Parathyroid adenoma (tissue), 2 donors: ENCODE results near the gene FN3KRP.

Source experiments
- H2AFZ ChIP-seq: fragments of 300-600 bp; sonication (generic); one replicate; pipeline ENCODE4 v1.7.0; 2017; ENCODE audit warnings: antibody characterized with exemption, mild to moderate bottlenecking
- H3K27ac ChIP-seq: fragments of 300-600 bp; sonication (generic); one replicate; pipeline ENCODE4 v1.7.0; 2017
- H3K27me3 ChIP-seq: fragments of 300-600 bp; sonication (generic); one replicate; pipeline ENCODE4 v1.7.0; 2017; ENCODE audit warnings: low read length; ENCODE audit not compliant: control insufficient read depth, insufficient read depth
- H3K36me3 ChIP-seq: fragments of 300-600 bp; sonication (generic); one replicate; pipeline ENCODE4 v1.7.0; 2017; ENCODE audit warnings: low read length; ENCODE audit not compliant: control insufficient read depth, insufficient read depth
- H3K4me1 ChIP-seq: fragments of 300-600 bp; sonication (generic); one replicate; pipeline ENCODE4 v1.7.0; 2017; ENCODE audit warnings: control low read depth
- H3K4me2 ChIP-seq: fragments of 300-600 bp; sonication (generic); one replicate; pipeline ENCODE4 v1.7.0; 2017; ENCODE audit warnings: low read length
- H3K4me3 ChIP-seq: fragments of 300-600 bp; sonication (generic); one replicate; pipeline ENCODE4 v1.7.0; 2017; ENCODE audit warnings: low read depth, low read length
- H3K79me2 ChIP-seq: fragments of 300-600 bp; sonication (generic); one replicate; pipeline ENCODE4 v1.7.0; 2017; ENCODE audit warnings: control low read depth
- H3K9ac ChIP-seq: fragments of 300-600 bp; sonication (generic); one replicate; pipeline ENCODE4 v1.7.0; 2017; ENCODE audit warnings: mild to moderate bottlenecking
- H3K9me3 ChIP-seq: fragments of 300-600 bp; sonication (generic); one replicate; pipeline ENCODE4 v1.7.0; 2017; ENCODE audit warnings: low read length; ENCODE audit not compliant: control insufficient read depth
- TF ChIP-seq, protein P1 (sequence below): fragments of 300-600 bp; sonication (generic); IDR thresholded peaks from one replicate; pipeline ENCODE4 v1.7.0; 2017; ENCODE audit warnings: antibody characterized with exemption, mild to moderate bottlenecking
- donor health status: primary hyperparathyroidism.

Gene FN3KRP

DNA sequence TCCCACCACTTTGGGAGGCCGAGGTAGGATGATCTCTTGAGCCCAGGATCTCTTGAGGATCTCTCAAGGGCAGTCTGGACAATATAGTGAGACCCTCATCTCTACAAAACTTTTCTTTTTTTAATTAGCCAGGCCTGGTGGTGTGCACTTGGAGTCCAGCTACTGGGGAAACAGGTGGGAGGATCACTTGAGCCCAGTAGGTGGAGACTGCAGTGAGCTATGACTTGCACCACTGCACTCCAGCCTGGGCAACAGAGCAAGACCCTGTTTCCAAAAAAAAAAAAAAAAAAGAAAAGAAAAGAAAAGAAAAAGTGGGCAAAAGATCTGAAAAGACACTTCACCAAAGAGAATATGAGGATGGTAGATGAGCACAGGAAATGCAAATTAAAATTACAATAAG is 33.0 kb upstream of the FN3KRP start:
- H3K79me2 ChIP-seq, result peaks cover 12% of the 10 kb centered on the region
- no peaks in the 10 kb centered on the region for H3K4me1 ChIP-seq
- no peak overlapping the region for H3K9ac ChIP-seq
- H3K4me3 ChIP-seq, result no peak overlapping the region
- TF ChIP-seq, protein P1, sequence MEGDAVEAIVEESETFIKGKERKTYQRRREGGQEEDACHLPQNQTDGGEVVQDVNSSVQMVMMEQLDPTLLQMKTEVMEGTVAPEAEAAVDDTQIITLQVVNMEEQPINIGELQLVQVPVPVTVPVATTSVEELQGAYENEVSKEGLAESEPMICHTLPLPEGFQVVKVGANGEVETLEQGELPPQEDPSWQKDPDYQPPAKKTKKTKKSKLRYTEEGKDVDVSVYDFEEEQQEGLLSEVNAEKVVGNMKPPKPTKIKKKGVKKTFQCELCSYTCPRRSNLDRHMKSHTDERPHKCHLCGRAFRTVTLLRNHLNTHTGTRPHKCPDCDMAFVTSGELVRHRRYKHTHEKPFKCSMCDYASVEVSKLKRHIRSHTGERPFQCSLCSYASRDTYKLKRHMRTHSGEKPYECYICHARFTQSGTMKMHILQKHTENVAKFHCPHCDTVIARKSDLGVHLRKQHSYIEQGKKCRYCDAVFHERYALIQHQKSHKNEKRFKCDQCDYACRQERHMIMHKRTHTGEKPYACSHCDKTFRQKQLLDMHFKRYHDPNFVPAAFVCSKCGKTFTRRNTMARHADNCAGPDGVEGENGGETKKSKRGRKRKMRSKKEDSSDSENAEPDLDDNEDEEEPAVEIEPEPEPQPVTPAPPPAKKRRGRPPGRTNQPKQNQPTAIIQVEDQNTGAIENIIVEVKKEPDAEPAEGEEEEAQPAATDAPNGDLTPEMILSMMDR, result no peak
- no peaks in the 10 kb centered on the region for H3K9me3 ChIP-seq
- H3K4me2 ChIP-seq, result no peak overlapping the region
- no peak overlapping the region for H3K27ac ChIP-seq
- H3K36me3 ChIP-seq, result no peaks in the 10 kb centered on the region
- no peak overlapping the region for H2AFZ ChIP-seq
- H3K27me3 ChIP-seq, result no peaks in the 10 kb centered on the region

DNA sequence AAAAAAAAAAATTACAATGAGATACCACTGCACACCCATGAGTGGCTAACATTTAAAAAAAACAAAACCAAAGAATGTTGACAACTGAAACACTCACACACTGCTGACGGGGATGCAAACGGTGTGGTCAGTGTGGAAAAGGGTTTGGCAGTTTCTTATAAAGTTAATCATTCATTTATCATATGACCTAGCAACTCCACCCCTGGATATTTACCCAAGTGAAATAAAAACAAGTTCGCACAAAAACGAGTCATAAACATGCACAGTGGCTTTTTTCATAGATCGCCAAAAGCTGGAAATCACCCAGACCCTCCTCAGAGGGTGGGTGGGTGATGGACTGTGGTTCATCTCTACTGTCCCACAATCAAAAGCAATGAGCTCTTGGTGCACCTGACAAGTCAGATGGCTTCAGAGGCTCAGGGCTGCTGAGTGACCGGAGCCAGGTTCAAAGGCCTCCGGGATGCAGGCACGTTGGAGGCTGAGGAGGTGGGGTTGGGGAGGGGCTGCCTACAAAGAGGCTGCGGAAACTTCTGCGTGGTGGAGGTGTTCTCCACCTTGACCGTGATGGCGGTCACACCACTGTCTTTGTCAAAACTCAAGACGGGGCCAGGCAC is 32.2 kb upstream of the FN3KRP start:
- no peak overlapping the region for H3K4me3 ChIP-seq
- H3K9me3 ChIP-seq, result no peaks in the 10 kb centered on the region
- H3K27ac ChIP-seq, result no peak overlapping the region
- no peaks in the 10 kb centered on the region for H3K27me3 ChIP-seq
- H3K79me2 ChIP-seq, result peaks cover 15% of the 10 kb centered on the region
- no peak overlapping the region for H3K4me2 ChIP-seq
- no peak overlapping the region for H3K9ac ChIP-seq
- H3K4me1 ChIP-seq, result no peaks in the 10 kb centered on the region
- TF ChIP-seq, protein P1, result no peak
- no peak overlapping the region for H2AFZ ChIP-seq
- H3K36me3 ChIP-seq, result no peaks in the 10 kb centered on the region

DNA sequence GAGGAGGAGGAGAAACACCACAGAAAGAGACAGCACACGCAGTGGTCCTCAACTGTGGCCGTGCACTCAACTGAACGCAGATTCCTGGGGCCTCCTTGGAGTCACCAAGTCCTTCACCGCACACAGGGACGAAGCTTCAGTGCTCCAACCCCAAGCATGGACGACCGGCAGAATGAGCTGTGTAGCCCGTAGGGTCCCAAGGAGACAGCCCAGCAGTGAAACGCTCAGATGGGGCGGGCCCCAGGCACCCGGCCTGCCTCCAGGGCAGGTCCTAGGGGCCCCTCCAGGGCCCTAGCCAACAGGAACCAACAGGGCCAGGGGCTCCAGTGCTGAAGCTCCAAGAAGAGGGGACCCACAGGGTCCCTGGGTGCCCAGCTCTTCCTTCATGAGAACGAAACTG is 31.2 kb upstream of the FN3KRP start:
- H3K4me1 ChIP-seq, result no peaks in the 10 kb centered on the region
- no peak overlapping the region for H3K4me2 ChIP-seq
- H3K9ac ChIP-seq, result no peak overlapping the region

DNA sequence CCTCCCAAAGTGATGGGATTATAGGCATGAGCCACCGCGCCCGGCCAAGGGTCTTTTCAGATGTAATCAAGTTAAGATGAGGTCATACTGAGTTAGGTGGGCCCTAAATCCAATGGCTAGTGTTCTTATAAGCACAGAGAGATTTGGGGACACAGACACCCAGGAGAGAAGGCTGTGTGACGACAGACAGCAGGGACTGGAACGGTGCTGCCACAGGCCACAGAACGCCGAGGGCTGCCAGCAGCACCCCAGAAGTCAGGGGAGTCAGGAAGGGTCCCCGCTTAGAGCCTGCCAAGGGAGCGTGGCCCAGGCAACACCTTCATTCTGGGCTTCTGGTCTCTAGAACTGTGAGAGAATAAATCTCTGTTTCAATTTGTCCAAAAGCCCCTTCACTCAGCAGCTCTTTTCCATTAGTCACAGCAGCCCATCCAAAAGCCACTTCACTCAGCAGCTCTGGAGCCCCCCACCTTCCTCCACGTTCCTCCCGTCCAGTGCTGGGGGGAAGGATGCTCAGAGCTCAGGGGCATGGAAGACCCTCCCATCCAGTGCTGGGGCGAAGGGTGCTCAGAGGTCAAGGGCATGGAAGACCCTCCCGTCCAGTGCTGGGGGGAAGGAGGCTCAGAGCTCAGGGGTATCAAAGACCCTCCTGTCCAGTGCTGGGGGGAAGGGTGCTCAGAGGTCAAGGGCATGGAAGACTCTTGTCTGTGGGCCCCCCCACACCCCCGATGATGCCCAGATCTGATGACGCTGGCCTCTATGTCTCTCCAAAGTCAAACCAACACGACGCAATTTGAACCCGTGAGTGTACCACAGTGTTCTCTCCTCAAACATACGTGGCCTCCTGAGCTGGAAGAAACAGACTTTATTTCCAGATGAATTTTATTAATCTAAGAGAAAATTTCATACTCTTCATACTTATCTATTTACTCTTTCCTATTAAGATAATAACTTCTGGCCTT is 29.9 kb upstream of the FN3KRP start:
- Histone ChIP-seq H3K79me2 (peaks cover 7% of the 10 kb centered on the region), H2AFZ (no peak overlapping the region), H3K36me3 (no peaks in the 10 kb centered on the region), H3K27me3 (no peaks in the 10 kb centered on the region), H3K4me1 (no peaks in the 10 kb centered on the region), H3K27ac (no peak overlapping the region), H3K4me2 (no peak overlapping the region), H3K9ac (no peak overlapping the region), H3K4me3 (no peak overlapping the region), H3K9me3 (no peaks in the 10 kb centered on the region)
- TF ChIP-seq, protein P1, result no peak

More for the DNA sequence above, 31.2 kb upstream of the FN3KRP start:
- Histone ChIP-seq H2AFZ (no peak overlapping the region), H3K27me3 (no peaks in the 10 kb centered on the region), H3K9me3 (no peaks in the 10 kb centered on the region), H3K4me3 (no peak overlapping the region), H3K79me2 (peaks cover 8% of the 10 kb centered on the region), H3K27ac (no peak overlapping the region), H3K36me3 (no peaks in the 10 kb centered on the region)
- TF ChIP-seq, protein P1, result no peak
